Lower leg skin (tissue), 4 donors: ENCODE measurements around the gene NBEA. TPM values are rescaled to one million over a fixed set of nuclear protein-coding genes. Genes with fewer than 3 reads are reported as not detected.

Source experiments
- DNase-seq, 2 donors: peaks; one replicate each; pipeline ENCODE4 v3.0.0-alpha.2; 2019; ENCODE audit warnings: low spot score in 2 of 2
- H3K4me3 ChIP-seq: fragments of 200-600 bp; sonication (generic); 2 replicates; pipeline ENCODE4 v1.5.1; 2017; ENCODE audit warnings: mild to moderate bottlenecking, low read depth; ENCODE audit not compliant: poor library complexity, severe bottlenecking
- CTCF ChIP-seq, 3 donors: fragments of 450-650 bp; IDR thresholded peaks; one replicate each; pipeline ENCODE4 v1.5.1; 2016; ENCODE audit warnings: antibody characterized with exemption in 3 of 3, mild to moderate bottlenecking in 3 of 3, moderate library complexity in 2 of 3
- POLR2A ChIP-seq, 2 donors: fragments of 450-650 bp; IDR thresholded peaks; one replicate each; pipeline ENCODE4 v1.6.1; 2016 to 2017; ENCODE audit warnings: antibody characterized with exemption in 2 of 2, mild to moderate bottlenecking in 1 of 2, moderate library complexity in 1 of 2
- WGBS, 2 donors: methylation state at CpG; one replicate each; pipeline ENCODE4 v1.1.5; 2018; 5-methylcytosine and 5-hydroxymethylcytosine counted together
- intact Hi-C: fragments of 100-400 bp; cut with DNase I; formaldehyde crosslinking; loops from one replicate; pipeline ENCODE4 v1.15.0; 2023; ENCODE audit warnings: low total_unique reads
- total RNA-seq, 4 donors: library from RNA; depleted of rRNA; stranded (reverse); fragments of >200 nt; gene quantifications; one replicate each; pipeline ENCODE4 v1.1.0, GENCODE V29; 2016

Gene NBEA
- total RNA-seq, 4 donors from 2014 or later: 1.5 to 4.5 (median 3.7) TPM

- 65 to 71% methylated on average over 3 of the region's 3 CpGs for WGBS, 2 donors
- intact Hi-C loops: no loop called here
- no peak overlapping the region for H3K4me3 ChIP-seq
- no peak for DNase-seq
- TF ChIP-seq POLR2A (IDR thresholded peaks at IDR 0.05): no peak
- no peak for TF ChIP-seq CTCF (IDR thresholded peaks at IDR 0.05)
Observed at GRCh38 chr13:35552172-35552844, 610.2 kb downstream of the NBEA start.

GRCh38 chr13:35554972-35555623 is 613.0 kb downstream of the NBEA start:
- H3K4me3 ChIP-seq: no peak overlapping the region
- 41 to 52% methylated on average over 3 of the region's 3 CpGs for WGBS, 2 donors
- no peak for DNase-seq
- TF ChIP-seq CTCF (IDR thresholded peaks at IDR 0.05): no peak
- no peak for TF ChIP-seq POLR2A (IDR thresholded peaks at IDR 0.05)
- intact Hi-C loops: no loop called here

- H3K4me3 ChIP-seq: no peak overlapping the region
- TF ChIP-seq CTCF (IDR thresholded peaks at IDR 0.05): no peak
- TF ChIP-seq POLR2A (IDR thresholded peaks at IDR 0.05): no peak
- intact Hi-C loops: no loop called here
- 83 to 85% methylated on average over 3 of the region's 3 CpGs for WGBS, 2 donors
- DNase-seq: no peak
Observed at GRCh38 chr13:35557475-35557874, 615.4 kb downstream of the NBEA start.

GRCh38 chr13:35561540-35561939 is 619.5 kb downstream of the NBEA start:
- TF ChIP-seq CTCF (IDR thresholded peaks at IDR 0.05): no peak
- no peak for TF ChIP-seq POLR2A (IDR thresholded peaks at IDR 0.05)
- DNase-seq: no peak
- WGBS, 2 donors: 76 to 81% methylated on average over 2 of the region's 2 CpGs
- no peak overlapping the region for H3K4me3 ChIP-seq
- intact Hi-C loops: no loop called here

- TF ChIP-seq CTCF (IDR thresholded peaks at IDR 0.05) (no peak), POLR2A (IDR thresholded peaks at IDR 0.05) (no peak)
- no peak overlapping the region for H3K4me3 ChIP-seq
- 95 to 97% methylated on average over 1 of the region's 1 CpG for WGBS, 2 donors
- no peak for DNase-seq
- intact Hi-C loops: no loop called here
Observed at GRCh38 chr13:35565273-35565672, 623.2 kb downstream of the NBEA start.
